GM18511 (cell line): ENCODE data around the gene CSNK1G2.
"Not testable (repeated sequence)": the region's sequence is repeated elsewhere in the genome, so short reads cannot be mapped to it uniquely, and the experiment has no call there.

Source experiments
- ATAC-seq: cut with Tn5 transposase; IDR thresholded peaks from one replicate; pipeline ENCODE4 v1.9.1; 2021; ENCODE audit warnings: mild to moderate bottlenecking, moderate library complexity; ENCODE audit not compliant: unreplicated experiment

Gene CSNK1G2

DNA sequence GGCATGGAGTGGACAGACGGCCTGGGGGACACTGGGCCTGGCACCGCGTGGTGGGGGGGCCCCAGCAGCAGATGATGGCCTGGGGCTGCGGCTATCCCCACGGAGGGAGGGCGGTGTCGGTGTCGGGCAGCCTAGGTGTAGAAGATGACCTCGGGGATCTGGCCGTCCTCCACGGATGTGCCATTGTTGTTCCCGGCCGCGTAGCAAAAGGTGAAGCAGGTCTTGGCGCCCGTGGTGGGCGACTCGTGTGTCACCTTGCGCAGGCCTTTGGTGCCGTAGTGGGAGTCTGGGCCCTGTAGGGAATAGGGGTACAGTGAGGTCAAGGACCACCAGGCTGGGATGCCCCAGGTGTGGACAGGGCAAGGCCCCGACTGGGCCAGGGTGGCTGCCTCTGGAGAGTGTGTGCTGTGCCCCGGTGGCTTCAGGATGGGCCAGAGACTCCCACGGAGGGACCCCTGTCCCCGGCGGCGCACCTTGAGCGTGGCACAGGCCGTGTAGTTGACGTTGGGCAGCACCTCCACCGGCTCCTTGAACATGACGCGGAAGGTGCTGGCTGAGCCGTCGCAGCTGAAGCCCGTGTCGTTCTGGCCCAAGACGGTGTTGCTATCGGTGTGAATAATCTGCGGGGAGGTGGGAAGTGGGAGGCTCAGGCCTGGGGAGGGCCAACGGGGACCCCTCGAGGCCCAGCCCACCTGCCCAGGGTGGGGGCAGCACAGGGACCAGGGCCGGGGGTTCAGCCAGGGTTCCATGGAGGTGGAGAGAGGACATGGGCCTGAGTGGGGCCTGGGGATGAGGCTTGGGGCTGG lies 45.6 kb downstream of the CSNK1G2 start:
- no peak for ATAC-seq

DNA sequence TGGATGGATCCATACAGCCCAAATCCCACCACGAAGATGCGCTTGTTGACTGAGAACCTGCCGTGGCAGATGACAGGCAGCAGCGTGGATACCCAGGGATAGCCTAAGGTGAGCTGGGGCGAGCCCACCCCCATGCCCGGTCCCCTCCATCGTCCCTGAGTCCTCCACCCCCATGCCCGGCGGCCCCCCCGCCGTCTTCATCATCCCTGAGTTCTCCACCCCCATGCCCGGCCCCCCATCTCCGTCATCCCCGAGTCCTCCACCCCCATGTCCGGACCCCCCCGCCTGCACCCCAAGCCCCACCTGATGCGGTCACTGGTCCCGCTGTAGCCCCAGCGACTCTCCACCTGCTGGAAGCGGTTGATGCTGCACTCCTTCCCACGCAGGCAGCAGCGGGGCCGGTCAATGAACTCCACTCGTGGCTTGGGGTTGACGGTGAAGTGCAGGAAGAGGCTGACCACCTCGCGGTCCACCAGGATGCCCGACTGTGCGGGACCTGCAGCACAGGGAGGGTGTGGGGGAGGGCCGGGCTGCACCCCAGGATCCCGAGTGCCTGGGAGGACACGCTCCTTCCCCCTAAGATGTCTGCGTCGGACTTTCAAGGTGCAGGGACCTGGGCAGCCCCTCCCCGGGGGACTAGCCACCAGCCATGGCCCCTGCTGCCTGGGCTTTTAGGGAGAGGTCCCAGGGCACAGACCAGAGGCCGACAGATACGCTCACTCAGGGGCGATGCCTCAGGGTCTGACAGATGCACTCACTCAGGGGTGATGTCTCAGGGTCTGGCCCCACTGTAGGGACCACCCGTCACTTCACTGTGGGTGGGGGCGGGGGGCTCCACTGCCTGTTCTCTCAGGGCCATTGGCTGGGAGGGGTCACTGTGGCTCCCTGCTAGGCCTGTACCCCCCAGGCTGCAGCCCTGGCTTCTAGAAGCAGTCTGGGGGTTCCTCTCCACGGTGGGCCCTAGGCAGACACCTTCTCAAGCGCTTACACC lies 46.5 kb downstream of the CSNK1G2 start:
- no peak for ATAC-seq

DNA sequence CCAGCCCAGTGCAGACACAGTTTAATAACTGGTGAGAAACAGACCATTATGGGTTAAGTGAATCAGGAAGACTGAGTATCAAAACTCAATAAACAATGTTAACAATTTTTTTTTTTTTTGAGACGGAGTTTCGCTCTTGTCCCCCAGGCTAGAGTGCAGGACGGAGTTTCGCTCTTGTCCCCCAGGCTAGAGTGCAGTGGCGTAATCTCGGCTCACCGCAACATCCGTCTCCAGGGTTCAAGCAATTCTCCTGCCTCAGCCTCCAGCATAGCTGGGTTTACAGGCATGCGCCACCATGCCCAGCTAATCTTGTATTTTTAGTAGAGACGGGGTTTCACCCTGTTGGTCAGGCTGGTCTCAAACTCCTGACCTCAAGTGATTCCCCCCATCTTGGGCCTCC lies 47.5 kb downstream of the CSNK1G2 start:
- ATAC-seq = not testable (repeated sequence)

DNA sequence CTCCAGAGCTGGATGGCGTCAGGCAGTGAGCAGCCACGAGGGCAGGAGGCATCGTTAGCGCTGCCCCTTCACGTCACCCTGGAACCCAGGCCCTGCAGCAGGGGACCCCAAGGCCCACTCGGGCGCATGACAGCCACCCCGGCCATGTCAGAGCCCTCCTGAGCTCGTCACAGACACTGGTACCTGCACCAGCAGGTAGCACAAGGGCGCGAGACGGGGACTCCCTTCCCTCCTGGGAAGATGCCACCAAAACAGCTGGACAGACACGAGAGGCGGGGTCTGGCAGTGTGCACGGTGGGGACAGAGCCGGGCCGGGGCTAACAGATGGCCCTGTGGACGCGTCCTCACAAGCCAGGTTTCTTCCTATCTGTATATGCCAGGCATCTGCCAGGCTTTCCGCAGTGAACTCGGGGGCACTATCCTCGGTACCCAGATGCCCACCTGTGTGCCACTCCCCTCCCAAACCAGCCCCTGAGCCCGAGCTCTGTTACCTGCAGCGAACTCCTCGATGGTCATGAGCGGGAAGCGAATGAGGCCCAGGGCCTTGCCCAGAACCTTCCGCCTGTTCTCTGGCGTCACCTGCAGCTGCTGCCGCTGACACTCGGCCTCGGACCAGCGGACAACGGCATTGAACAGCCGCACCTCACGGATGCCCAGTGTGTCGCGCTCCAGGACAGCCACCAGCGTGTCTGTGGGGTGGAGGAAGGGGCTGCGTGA lies 48.7 kb downstream of the CSNK1G2 start:
- ATAC-seq = no peak

DNA sequence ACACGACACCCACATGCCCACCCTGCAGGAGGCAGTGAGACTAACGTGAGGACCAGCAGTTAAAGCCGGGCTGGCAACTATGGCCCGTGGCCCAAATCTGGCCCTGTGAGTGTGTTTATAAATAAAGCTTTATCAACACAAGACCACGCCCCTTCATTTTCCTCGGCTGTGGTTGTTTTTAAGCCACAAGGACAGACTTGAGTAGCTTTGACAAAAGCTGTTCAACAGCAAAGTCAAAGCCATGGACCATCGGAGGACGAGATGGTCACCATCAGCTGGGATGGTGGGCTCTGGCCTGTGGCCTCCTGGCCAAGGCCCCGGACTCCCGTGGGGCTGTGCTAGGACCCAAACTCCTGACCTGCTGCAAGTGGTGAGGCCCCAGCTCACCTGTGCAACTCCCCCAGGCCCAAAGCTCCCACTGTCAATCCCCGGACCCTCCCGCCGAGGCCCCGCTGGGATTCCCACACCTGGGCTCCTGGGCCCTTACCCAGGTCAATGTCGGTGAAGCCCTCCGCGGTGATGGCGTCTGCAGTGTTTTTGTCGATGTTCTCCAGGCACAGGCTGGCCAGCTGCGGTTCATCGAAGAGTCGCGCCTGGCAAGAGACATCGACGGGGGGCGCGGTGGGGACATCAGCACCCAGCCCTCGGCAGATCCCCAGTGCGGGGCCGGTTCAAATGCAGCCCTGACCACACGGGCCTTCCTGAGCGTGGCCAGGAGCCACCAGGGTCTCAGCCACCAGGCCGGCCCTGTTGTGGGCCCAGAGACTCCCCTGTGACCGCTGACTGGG lies 49.5 kb downstream of the CSNK1G2 start:
- no peak for ATAC-seq

DNA sequence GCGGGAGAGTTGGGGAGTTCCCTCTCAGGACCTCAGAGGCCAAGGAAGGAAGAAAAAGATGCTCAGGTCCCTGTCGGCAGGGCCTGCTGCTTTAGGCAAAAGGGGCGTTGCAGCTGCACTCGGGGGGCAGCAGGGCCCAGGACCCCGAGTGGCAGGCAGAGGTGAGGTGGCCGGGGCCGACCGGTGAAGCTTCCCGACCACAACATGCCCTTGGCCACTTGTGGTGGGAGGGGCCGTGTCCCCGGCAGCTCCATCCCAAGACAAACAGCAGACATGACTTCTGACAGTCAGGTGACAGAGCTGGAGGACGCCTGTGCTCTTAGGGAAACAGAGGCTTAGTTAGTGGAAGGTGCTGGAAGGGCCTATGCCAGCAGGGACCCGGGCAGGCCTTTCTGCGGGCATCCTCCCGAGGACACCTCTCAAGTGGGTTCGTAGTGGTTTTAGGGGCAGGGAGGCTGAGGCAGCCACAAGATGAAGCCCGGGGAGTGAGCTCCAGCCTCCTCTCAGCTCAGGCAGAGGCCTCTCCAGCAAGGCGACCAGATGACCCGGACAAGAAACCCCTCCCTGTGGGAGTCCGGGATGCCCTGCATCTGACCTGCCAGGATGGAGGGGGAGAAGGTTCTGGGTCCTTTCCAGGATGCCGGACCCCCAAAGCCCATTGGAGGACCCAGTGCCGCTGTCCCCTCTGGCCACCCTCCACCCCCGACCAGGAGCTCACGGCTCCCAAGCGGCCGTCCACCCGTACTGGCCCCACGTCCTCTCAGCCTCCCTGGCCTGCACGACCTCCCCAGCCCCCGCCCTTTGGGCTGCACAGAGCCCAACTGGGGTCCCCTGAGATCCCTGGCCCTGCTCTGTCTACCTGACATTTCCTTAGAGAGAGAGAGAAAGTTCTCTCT lies 50.3 kb downstream of the CSNK1G2 start:
- no peak for ATAC-seq

DNA sequence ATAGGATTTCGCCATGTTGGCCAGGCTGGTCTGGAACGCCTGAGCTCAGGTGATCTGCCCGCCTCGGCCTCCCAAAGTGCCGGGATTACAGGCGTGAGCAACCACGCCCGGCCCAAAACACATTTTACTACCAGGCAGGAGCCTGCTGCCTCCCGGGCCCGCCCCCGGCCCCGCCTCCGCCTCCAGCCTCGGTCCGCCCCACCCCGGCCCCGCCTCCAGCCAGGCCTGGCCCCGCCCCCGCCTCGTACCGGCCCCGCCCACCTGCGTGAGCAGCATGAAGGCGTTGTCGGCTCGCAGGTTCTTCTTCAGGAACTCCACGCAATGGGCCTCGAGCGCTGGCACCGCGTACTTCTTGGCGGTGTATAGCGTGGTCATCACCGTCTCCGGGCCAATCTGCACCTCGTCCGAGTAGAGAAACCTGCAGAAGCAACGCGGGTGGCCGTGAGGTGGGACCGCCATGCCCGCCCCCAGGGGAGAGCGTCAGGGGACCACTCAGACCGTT lies 51.8 kb downstream of the CSNK1G2 start:
- no peak for ATAC-seq

DNA sequence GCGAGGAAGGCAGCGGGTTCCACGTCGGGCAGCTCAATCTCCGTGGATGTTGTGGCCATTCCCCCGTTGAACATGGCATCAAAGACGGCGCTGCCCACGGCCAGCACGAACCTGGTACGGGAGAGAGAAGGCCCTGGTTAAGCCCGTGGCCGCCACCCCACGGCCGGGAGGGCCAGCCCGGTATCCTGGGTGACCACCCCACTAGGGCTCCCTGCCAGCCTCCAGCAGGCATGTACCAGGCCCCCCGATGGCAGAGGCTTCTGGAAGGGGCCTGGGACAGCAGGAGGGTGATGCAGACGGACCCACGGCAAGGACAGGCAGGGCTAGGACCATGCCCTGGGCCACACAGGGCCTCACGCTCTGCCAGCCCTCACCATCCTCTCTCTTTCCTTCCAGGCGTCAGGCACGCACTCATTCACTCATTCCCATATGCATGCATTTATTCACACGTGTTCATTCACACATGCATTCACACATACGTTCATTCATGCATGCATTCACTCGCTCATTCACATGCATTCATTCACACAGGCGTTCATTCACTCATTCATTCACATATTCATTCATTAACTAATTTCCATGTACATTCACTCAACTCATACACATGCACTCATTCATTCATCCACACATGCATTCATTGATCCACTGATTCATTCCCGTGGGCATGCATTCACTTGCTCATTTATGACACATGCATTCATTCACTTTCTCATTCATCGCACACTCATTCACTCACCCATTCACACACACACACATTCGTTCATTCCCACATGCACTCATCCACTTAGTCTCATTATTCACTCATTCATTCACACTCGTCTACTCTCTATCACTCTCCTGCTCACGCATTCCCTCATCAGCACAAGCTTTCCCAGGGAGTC lies 56.6 kb downstream of the CSNK1G2 start:
- no peak for ATAC-seq

DNA sequence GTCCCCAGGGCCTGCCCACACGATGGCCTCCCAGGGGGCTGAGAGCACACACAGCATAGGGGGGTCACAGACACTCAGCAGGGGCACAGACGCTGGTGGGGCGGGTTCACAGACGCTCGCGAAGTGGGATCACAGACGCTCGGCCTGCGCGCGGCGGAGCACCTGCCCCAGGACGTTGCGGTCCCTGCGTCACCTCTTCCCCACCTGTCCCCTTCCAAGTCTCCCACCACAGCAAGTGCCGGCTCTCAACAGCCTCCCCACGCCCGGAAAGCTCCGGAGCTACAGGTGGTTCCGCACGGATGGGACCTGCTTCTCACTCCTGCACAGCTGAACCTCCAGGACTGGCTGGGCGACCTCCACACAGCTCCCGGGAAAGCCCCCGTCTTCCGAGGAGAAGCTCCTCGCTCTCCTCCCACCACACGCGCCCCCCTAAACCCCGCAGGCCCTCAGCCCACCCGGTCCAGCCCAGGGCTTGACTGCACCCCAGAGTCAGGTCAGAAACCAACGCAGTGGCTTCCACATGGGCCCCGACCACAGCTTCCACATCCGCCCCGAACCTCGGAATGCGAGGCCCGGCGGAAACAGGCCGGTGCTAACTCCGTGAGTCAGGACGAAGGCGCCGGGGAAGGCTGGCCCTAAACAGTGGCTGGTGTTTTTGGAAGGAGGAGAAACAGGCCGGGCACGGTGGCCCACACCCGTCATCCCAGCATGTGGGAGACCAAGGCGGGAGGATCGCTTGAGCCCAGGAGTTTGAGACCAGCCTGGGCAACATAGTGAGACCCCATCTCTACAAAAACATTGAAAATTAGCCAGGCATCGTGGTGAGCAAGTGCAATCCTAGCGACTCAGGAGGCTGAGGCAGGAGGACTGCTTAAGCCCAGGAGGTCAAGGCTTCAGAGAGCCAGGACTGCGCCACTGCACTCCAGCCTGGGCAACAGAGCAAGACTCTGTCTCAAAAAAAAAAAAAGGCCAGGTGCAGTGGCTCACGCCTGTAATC lies 58.0 kb downstream of the CSNK1G2 start:
- no peak for ATAC-seq

DNA sequence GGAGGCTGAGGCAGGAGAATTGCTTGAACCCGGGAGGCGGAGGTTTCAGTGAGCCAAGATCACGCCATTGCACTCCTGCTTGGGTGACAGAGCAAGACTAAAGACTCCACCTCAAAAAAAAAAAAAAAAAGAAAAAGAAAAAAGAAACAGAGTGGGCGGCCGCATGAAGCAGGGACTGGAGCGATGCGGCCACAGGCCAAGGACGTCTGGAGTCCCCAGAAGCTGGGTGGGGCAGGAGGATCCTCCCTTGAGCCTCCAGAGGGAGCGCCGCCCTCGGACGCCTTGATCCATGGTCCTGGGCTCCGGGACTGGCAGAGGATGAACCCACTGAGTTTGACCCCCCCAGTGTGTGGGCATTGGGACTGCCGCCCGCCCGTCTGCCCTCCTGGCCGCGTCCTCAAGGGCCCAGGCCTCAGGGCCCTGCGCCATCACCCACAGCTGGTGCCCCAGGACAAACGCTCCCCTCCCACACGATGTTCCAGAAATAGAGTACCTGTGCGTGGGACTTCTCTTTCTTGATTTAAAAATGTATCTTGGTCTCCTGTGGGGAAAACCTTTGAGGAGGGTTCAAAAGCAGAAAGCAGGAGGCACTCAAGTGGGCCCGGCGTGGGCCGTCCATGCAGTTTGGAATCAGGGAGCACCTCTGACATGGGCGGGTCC lies 59.0 kb downstream of the CSNK1G2 start:
- no peak for ATAC-seq

DNA sequence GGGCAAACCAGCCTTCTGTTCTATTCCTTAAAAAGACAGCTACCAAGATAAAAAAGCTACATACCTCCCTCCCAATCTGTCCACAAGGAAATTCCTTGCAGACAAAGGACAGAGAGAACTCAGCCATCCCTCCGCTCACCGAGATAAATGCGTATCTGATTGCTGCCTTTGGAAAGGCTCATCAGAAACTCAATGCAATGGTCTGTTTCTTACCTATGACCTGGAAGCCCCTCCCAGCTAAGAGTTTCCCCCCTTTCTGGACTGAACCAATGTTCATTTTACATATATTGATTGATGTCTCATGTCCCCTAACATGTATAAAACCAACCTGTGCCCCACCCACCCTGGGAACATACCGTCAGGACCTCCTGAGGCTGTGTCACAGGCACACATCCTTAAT lies 62.9 kb downstream of the CSNK1G2 start:
- no peak for ATAC-seq

DNA sequence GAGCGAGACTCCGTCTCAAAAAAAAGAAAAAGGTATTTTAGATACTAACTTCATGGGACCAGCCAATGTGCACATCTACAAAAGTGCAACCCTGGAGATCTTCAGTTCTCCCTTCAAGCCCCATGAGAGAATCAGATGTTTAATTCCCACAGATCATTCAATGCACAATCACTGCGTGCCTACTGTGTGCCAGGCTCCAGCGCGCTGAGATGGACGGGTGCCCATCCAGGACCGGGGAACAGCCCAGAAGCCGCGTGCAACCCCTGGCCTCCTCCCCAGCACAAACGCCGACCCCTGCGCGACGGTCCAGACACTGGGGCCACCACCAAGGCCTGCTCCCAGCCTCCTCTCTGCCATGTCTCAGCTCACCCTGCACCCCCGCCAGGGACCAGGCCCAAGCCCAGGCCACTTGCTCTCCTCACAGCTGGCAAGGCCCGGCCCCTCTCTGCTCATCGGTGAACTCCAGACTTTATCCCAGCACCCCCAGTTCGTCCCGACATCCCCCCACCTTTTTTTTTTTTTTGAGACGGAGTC lies 69.2 kb downstream of the CSNK1G2 start:
- no peak for ATAC-seq

DNA sequence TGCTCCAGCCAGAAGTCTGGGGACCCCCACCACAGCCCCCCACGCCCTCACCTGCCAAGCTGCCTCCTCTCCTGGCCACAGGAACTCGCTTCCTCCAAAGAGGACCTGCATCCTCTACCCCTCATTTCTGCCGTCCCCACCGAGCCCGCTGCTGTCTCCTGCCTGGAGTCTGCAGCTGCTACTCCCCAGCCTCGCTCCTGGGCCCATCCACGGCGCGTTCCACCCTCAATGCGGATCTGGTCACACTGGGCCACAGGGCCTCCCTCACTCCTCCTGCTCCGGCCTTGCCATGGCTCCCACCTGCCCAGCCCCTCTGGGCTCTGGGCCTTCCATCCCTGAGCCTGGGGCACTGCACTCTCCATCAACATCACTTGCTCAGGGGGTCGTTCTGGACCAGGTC lies 70.2 kb downstream of the CSNK1G2 start:
- ATAC-seq = no peak

DNA sequence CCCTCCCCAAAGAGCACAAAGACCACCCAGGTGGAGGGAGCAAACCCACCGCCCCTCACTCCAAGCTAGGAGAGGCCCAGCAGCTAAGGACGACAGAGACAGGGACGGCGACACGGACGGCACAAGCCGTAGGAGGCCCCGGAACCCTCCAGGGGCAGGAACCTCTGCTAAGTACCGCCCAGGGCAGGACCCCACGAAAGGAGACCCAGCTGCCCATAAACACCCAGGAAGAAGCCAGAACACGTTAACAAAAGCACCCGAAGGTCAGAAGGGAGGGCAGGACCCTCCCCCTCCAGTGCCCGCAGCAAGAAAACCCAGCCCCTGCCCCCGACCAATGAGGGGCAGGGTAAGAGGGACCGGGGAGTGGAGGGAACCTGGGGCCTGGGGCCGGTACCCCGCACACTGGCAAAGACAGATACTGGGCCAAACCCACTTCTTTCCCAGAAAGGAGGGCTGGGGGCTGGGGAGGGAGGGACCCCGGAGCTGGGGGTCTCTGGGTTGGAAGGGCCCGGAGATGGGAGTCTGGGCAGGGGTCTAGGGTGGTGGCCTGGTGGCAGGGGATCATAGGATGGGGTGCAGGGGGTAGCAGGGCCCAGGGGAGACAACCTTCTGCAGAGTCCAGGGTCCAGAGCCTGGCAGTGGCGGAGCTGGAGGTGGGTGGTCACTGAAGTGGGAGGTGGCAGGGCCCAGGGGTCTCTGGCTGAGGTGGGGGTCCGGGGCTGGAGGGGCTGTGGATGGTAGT lies 72.1 kb downstream of the CSNK1G2 start:
- ATAC-seq = no peak

DNA sequence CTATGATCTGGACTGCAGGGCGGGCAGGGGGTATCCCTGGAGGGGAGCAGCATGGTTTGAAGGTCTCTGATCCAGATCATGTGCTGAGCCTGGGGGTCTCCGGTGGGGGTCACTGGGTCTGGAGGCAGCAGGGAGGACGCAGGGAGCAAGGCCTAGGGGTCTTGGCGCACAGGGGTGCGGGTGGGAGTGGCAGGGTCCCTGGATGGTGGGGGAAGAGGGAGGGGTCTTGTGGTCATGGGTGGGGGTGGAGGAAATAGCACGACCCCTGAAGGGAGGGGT lies 72.7 kb downstream of the CSNK1G2 start:
- no peak for ATAC-seq

DNA sequence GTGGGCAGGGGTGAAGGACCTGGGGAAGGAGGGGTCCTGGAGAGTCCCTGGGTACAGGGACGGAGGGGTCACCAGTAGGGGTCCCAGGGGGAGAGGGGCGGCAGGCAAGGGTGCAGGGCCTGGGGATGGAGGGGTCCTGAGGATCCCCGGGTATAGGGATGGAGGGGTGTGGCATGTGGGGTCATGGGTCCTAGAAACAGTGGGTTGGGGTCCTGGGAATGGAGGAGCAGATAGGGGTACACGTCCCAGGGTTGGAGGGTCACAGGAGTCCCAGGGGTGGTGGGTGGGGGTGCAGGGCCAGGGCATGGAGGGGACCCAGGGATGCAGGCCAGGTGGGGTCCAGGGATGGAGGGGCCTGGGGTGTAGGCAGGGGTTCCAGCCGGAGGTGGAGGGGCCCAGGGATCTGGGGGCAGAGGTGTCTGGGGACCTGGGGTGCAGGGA lies 73.2 kb downstream of the CSNK1G2 start:
- no peak for ATAC-seq
